Measurements from ENCODE around the gene UGT1A6. TPM values are rescaled to one million over a fixed set of nuclear protein-coding genes. Genes with fewer than 3 reads are reported as not detected.
"Not testable (repeated sequence)": the region's sequence is repeated elsewhere in the genome, so short reads cannot be mapped to it uniquely, and the experiment has no call there.

The UGT1A6 gene
- polyA plus RNA-seq, 1 donor: not detected

DNA sequence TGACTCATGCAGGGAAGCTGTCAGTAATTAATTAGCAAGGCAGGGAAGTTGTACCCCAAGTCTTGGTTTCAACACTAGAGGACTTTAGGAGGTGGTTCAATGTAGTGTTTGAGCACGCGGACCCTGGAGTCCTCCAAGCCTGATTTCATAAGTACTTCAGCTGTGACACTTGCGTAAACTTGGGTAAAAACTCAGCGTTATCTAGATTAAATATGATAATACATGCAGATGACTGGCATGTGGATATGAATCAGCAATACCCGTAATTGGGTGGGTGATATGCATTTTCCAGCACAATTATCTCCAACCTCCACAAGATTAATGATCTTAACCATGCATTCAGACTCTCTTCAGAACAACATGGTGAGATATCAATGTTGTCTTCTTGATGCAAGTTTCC lies 5.8 kb upstream of the UGT1A6 start:
- DNase-seq (ENCODE audit: low read depth): no peak

DNA sequence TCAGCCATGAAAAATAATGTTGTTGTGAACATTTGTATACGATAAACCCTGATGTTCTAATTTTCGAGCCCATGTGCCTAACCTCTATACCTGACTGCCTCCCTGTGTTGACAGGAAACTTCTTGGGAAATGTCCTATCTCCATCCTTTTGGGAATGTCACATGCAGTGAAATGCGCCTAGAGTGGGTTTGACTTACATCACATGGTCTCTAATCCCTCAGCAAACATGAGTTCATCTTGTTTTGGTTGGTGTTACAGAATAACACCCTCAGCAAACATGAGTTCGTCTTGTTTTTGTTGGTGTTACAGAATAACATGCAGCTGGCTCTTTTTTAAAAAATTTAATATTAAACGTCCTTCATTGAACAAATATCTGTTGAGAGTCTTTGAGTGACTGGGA lies 4.3 kb upstream of the UGT1A6 start:
- no peak for DNase-seq (ENCODE audit: low read depth)

DNA sequence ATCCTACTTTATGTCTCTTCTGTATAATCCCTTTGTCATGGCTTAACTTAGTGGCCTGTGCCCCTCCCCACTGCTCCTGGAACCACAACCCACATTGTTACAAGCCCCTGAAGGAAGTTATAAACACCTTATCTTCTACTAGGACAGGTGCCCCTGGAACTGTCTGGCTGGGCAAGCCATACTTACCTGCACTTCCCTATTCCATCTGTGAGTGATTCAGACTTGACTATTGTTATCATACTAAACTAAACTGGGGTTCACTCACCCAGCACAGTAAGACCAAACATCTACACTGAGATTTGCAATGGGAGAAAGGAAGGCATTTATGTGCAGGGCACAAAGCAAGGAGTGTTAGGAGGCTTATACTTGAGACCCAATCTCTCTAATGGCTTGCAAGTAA lies 3.7 kb upstream of the UGT1A6 start:
- DNase-seq (ENCODE audit: low read depth): no peak

DNA sequence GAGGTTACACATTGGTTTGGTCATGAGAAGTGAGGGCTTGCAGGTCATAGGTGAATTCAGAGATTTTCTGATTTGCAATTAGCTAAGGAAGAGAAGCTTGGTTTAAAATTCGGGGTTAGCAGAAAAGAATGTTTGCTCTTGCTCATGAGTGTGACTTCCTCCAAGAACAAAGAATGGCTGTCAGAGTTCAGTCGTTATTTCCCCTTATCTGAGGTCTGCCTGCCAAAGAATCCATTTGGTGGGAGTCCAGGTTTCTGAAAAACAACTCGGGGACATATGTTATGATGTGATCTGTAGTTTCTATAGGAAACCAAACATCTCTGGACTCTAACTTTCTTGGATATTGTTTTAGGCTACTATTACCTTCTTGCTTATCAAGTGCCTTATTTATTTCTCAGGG lies 3.2 kb upstream of the UGT1A6 start:
- DNase-seq (ENCODE audit: low read depth): no peak

- no peak for DNase-seq (ENCODE audit: low read depth)
These were observed 2.2 kb upstream of the UGT1A6 start for GRCh38 chr2:233690444-233690843.

GRCh38 chr2:233691443-233692433 lies 952 bp upstream of the UGT1A6 start:
- DNase-seq (ENCODE audit: low read depth): no peak

DNA sequence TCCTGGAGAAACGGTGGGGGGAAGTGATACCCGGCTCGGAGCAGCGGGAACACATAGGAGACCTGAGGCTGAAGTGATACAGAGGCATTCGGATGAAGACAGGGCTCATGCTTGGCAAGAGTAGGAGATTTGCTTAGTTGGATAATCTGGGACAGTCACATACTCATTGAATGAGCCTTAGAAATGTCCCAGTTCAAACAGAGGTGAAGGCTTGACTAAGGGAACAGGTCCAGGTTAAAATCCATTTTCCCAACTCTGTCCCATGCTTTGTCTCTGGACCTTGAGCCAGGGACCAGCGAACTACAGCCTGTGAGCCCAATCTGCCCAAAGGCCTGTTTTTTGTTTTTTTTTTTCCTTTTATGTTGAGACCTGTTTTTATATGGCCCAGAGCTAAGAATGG lies 1.3 kb downstream of the UGT1A6 start:
- no peak for DNase-seq (ENCODE audit: low read depth)

DNA sequence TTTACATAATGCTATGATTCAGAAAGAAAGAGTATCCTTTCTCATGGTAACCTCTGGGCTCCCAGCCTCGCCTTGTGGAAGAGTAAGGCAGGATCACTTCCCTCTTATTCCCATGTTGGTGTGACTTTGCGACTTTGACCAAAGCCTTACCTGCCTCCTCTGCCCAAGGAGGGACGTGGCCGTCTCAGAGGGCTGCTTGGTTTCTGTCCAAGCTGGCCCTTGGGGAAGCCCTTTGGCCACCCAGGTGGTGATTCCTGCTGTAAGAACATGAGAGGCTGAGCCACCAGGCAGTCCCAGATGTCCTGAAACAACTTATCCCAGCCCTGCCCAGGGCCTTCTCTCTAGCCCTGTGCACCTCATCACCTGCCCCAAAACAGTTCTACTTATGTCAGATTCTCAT lies 6.0 kb downstream of the UGT1A6 start:
- DNase-seq (ENCODE audit: low read depth): no peak

DNA sequence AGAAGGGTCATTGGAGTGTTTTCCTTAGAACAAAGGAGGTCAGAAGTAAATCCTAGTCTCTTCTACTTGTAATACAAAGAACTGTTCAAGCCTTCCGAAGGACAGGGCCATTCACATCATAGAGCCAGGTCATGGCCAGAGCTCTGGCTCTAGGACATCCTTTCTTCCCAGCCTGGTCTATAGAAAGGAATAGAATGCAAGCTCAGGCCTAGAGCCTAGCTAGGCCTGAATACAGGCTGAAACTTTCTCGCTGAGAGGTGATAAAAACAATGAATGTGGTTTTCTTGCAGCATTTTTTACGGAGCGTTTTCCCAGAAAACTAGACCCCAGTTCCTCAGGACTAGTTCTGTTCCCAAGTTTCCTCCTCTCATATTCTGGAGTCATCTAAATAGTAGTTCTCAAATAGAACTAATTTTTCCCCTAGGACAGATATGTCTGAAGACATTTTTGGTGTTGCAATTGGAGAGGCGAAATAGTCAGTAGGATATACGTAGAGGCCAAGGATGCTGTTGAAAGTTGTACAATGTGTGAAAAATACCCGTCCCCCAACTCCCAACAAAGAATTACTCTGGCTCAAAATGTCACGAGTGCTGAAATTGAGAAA lies 6.8 kb downstream of the UGT1A6 start:
- no peak for DNase-seq (ENCODE audit: low read depth)

- no peak for DNase-seq (ENCODE audit: low read depth)
These were observed 7.4 kb downstream of the UGT1A6 start for GRCh38 chr2:233700028-233700635.

DNA sequence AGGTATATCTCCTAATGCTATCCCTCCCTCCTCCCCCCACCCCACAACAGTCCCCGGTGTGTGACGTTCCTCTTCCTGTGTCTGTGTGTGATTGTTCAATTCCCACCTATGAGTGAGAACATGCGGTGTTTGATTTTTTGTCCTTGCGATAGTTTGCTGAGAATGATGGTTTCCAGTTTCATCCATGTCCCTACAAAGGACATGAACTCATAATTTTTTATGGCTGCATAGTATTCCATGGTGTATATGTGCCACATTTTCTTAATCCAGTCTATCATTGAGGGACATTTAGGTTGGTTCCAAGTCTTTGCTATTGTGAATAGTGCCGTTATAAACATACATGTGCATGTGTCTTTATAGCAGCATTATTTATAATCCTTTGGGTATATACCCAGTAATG lies 8.2 kb downstream of the UGT1A6 start:
- DNase-seq (ENCODE audit: low read depth): not testable (repeated sequence)

DNA sequence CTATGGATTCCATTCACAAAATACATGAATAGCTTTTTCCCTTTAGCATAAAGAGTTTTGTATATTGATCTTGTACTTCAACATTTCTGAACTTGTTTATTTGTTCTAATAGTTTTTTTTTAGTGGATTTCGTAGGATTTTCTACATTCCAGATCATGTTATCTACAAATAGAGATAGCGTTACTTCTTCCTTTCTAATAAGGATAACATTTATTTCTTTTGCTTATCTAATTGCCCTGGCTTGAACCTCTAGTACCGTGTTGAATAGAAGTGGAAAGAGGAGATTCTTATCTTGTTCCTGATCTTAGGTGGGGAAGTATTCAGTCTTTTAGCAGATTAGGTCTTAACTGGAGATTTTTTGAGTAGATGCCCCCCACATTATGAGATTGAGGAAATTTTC lies 9.5 kb downstream of the UGT1A6 start:
- DNase-seq (ENCODE audit: low read depth): no peak

GRCh38 chr2:233705911-233706506 lies 13.3 kb downstream of the UGT1A6 start:
- DNase-seq (ENCODE audit: low read depth): no peak

GRCh38 chr2:233706720-233707119 lies 14.0 kb downstream of the UGT1A6 start:
- DNase-seq (ENCODE audit: low read depth): no peak

- DNase-seq (ENCODE audit: low read depth): no peak
These were observed 15.4 kb downstream of the UGT1A6 start for GRCh38 chr2:233707940-233708644.

- no peak for DNase-seq (ENCODE audit: low read depth)
These were observed 16.3 kb downstream of the UGT1A6 start for GRCh38 chr2:233708942-233709341.

GRCh38 chr2:233711312-233712008 lies 18.8 kb downstream of the UGT1A6 start:
- no peak for DNase-seq (ENCODE audit: low read depth)

GRCh38 chr2:233712611-233713261 lies 20.0 kb downstream of the UGT1A6 start, which contains the start of gene UGT1A5:
Gene UGT1A5 (plus strand): TSS chr2:233712907. CDS start chr2:233712992, 85 bp downstream.
- no peak for DNase-seq (ENCODE audit: low read depth)

DNA sequence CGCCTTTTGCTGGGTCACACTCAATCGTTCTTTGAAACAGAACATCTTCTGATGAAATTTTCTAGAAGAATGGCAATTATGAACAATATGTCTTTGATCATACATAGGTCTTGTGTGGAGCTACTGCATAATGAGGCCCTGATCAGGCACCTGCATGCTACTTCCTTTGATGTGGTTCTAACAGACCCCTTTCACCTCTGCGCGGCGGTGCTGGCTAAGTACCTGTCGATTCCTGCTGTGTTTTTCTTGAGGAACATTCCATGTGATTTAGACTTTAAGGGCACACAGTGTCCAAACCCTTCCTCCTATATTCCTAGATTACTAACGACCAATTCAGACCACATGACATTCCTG lies 20.5 kb downstream of the UGT1A6 start:
- DNase-seq (ENCODE audit: low read depth): no peak

GRCh38 chr2:233714121-233714520 lies 21.4 kb downstream of the UGT1A6 start:
- DNase-seq (ENCODE audit: low read depth): no peak
